Kidney (tissue), 14 donors: ENCODE results near the gene CCK. TPM values are rescaled to one million over a fixed set of nuclear protein-coding genes. Genes with fewer than 3 reads are reported as not detected.

Source experiments
- DNase-seq, 5 donors: peaks; one replicate each; pipeline ENCODE4 v3.0.0-alpha.2; 2013 to 2020
- FAIRE-seq: peaks from 2 replicates; lab custom pipeline; 2012; peaks lifted over from hg19 to GRCh38; lab: Jason Lieb, UNC
- H3K27ac ChIP-seq, 2 donors: one replicate each; pipeline ENCODE4 v1.7.0; 2013; ENCODE audit warnings: low read depth in 2 of 2, low read length in 2 of 2, inconsistent platforms in 1 of 2
- H3K27me3 ChIP-seq: one replicate; pipeline ENCODE4 v1.7.1; 2013; ENCODE audit warnings: low read length, inconsistent platforms; ENCODE audit not compliant: control insufficient read depth, insufficient read depth
- H3K36me3 ChIP-seq, 3 donors: one replicate each; pipeline versions ENCODE4 v1.7.0 to v1.7.1; 2013; ENCODE audit warnings: low read length in 3 of 3, control low read depth in 1 of 3, inconsistent platforms in 1 of 3; ENCODE audit not compliant: insufficient read depth in 3 of 3, control insufficient read depth in 2 of 3
- H3K4me1 ChIP-seq, 3 donors: one replicate each; pipeline versions ENCODE4 v1.7.0 to v1.7.1; 2013; ENCODE audit warnings: low read length in 3 of 3, inconsistent platforms in 1 of 3, low read depth in 1 of 3; ENCODE audit not compliant: control insufficient read depth in 2 of 3, insufficient read depth in 2 of 3
- H3K4me3 ChIP-seq, 3 donors: one replicate each; pipeline versions ENCODE4 v1.7.0 to v1.8.1; 2013; ENCODE audit warnings: low read length in 3 of 3, control low read depth in 1 of 3, inconsistent platforms in 1 of 3
- H3K9ac ChIP-seq, 3 donors: one replicate each; pipeline versions ENCODE4 v1.7.0 to v1.7.1; 2013; ENCODE audit warnings: low read length in 3 of 3, control low read depth in 1 of 3, inconsistent platforms in 1 of 3
- H3K9me3 ChIP-seq, 3 donors: one replicate each; pipeline versions ENCODE4 v1.7.0 to v1.7.1; 2013; ENCODE audit warnings: low read length in 3 of 3, control low read depth in 1 of 3, inconsistent platforms in 1 of 3; ENCODE audit not compliant: control insufficient read depth in 2 of 3, insufficient read depth in 1 of 3
- intact Hi-C: fragments of 100-400 bp; cut with DNase I; formaldehyde crosslinking; loops from one replicate; pipeline ENCODE4 v1.11.1; 2022
- polyA plus RNA-seq: library from polyadenylated mRNA; stranded (reverse); fragments of 350-450 nt; fragmentation: Illumina TruSeq; extraction: RNeasy Lipid Tissue Mini Kit (QIAGEN cat#74804); gene quantifications from one replicate; pipeline ENCODE4 v1.2.3, GENCODE V29; 2014; ENCODE audit warnings: low read depth, low replicate concordance; ENCODE audit not compliant: insufficient read depth
- total RNA-seq: library from RNA; stranded (reverse); fragmentation: NEBNext Ultra II Directional; extraction: Animal tissue kit (Norgen Biotek cat#: 25700); gene quantifications from one replicate; pipeline ENCODE4 v1.2.1, GENCODE V29; 2021
- TF ChIP-seq, protein P1 (sequence below): IDR thresholded peaks from 3 replicates; pipeline ENCODE4 v1.5.1; 2012; ENCODE audit warnings: mild to moderate bottlenecking, moderate library complexity, borderline replicate concordance; ENCODE audit not compliant: insufficient read depth; ENCODE audit errors: extremely low read depth
- donor health status: control.
- donor health status: control.
- donor health status: control.
- donor health status: control.
- donor health status: control.
- donor health status: DM: yes; HTN: yes; CAD: no.
- donor health status: Normal renal cell carcinoma (clear cell type).

Gene CCK
- total and polyA plus RNA-seq, 2 donors from 2014 or later, result not detected

DNA sequence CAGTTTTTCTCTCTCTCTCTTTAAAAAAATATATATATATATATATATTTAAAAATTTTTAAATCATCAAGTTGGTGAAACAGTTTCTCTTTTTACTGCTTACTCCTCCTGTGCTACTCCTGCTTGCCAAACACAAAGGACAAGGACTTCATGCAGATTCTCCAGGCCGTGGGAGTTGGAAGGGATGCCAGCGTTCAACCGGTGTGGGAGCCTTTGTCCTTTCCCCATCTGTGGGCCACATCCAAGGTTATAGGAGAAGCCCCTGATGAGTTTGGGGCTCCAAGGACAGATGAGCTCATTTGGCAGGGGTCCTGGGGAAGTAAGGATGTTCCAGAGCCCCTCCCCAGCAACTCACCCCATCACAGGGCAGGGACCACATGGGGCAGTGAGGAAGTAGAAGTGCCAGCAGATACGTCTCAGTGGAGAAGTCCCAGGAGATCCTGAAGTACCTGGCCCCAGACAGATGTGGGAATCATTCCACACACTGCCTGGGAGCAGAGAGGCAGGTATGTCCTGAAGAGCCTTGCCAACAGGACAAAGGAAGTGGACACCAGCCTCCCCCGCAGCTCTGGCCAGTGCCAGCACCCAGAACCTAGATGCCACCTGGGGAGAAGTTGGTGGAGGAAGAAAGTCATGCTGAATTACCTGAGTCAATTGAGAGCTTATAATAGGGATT is 36.6 kb downstream of the CCK start:
- Histone ChIP-seq H3K4me1 (peaks cover 0 to 4% (median 0%) of the 10 kb centered on the region in 3 donors), H3K9ac (no peak overlapping the region), H3K27ac (no peak overlapping the region), H3K9me3 (no peaks in the 10 kb centered on the region), H3K27me3 (no peaks in the 10 kb centered on the region), H3K36me3 (peaks cover 0 to 5% (median 0%) of the 10 kb centered on the region in 3 donors), H3K4me3 (no peak overlapping the region)
- TF ChIP-seq, protein P1, sequence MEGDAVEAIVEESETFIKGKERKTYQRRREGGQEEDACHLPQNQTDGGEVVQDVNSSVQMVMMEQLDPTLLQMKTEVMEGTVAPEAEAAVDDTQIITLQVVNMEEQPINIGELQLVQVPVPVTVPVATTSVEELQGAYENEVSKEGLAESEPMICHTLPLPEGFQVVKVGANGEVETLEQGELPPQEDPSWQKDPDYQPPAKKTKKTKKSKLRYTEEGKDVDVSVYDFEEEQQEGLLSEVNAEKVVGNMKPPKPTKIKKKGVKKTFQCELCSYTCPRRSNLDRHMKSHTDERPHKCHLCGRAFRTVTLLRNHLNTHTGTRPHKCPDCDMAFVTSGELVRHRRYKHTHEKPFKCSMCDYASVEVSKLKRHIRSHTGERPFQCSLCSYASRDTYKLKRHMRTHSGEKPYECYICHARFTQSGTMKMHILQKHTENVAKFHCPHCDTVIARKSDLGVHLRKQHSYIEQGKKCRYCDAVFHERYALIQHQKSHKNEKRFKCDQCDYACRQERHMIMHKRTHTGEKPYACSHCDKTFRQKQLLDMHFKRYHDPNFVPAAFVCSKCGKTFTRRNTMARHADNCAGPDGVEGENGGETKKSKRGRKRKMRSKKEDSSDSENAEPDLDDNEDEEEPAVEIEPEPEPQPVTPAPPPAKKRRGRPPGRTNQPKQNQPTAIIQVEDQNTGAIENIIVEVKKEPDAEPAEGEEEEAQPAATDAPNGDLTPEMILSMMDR, result no peak
- FAIRE-seq, result no peak
- peak in 1 of 5 donors; percentile 5 for DNase-seq
- intact Hi-C loops, result loop anchor here (10.0 kb wide), 1 partner anchor 315 kb away; no protein-coding TSS in a partner anchor

DNA sequence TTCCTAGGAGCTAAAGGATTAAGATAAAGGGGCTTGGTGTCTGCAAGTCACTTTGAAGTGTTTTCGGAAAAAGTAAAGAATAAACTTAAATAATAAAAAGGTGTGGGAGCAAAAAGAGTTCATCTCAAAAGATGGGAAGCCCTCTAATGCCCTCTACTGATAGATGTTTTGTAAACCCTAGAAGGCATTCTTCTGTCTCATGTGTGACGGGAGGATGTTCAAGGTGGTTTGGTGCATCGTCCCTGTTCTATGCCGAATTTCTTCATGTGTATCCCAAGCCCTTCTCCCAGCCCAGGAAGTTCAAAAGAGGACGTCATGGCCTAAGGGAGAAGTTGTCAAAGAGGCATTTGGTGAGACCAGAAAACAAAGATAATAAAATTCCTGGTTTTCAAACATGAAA is 37.2 kb downstream of the CCK start:
- H3K36me3 ChIP-seq, result peaks cover 0 to 7% (median 2%) of the 10 kb centered on the region in 3 donors
- peaks cover 0 to 4% (median 0%) of the 10 kb centered on the region in 3 donors for H3K4me1 ChIP-seq
- H3K9ac ChIP-seq, result no peak overlapping the region
- peak in 1 of 5 donors; percentile 3 for DNase-seq
- no peak for FAIRE-seq
- H3K27ac ChIP-seq, result no peak overlapping the region
- H3K4me3 ChIP-seq, result no peak overlapping the region
- no peaks in the 10 kb centered on the region for H3K27me3 ChIP-seq
- H3K9me3 ChIP-seq, result no peaks in the 10 kb centered on the region
- intact Hi-C loops, result loop anchor here (10.0 kb wide), 1 partner anchor 316 kb away; no protein-coding TSS in a partner anchor
- TF ChIP-seq, protein P1, result no peak

DNA sequence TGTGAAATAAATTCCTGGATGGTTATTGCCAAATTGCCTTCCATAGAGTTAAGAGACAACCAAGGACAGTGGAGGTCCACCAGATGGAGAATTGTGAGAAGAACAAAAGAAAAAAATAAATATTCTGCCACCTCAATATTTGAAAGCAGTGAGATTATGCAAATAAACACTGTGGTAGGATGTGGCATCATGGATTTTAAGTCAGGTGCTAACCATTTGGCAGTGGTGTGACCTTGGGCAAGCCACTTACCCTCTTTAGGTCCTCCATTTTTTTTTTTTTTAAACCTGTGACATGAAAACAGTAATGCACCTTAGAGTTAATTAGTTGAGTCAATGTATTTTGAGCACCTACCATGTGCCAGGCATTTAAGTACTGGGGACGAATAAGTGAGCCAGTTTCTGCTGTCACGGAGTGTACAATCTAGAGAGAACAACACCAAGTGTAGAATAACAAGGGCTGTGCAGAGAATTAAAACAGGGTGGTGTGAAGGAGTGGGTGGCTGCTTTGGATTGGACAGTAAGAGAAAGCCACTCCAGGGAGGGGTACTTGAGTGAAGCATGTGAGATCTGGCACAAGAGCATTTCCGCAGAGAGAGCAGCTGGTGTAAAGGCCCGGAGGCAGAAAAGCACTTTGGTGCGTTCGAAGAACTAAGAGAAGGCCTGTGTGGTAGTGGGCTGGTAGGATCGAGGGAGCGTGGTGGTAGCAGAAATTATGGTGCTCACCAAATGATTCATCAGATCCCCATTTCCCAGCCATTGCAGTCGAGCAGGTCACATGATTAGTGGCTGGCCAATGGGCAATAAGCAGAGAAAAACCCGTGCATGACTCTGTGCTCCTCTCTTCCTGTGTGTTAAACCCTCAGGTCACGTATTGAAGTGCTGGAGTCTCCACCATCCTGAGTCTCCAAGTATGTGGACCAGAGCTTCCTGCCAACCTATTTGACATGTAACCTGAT is 39.2 kb downstream of the CCK start:
- Histone ChIP-seq H3K27ac (no peak overlapping the region), H3K4me1 (peaks cover 0 to 4% (median 0%) of the 10 kb centered on the region in 3 donors), H3K4me3 (no peak overlapping the region), H3K9me3 (no peaks in the 10 kb centered on the region), H3K36me3 (peaks cover 0 to 20% (median 14%) of the 10 kb centered on the region in 3 donors), H3K9ac (no peak overlapping the region), H3K27me3 (no peaks in the 10 kb centered on the region)
- no peak for DNase-seq
- intact Hi-C loops, result loop anchor here (10.0 kb wide), 1 partner anchor 318 kb away; no protein-coding TSS in a partner anchor
- TF ChIP-seq, protein P1, result no peak
- no peak for FAIRE-seq
